Fibroblast of the conjunctiva (primary cell): ENCODE results near the gene B4GALNT4.
"Not testable (repeated sequence)": the region's sequence is repeated elsewhere in the genome, so short reads cannot be mapped to it uniquely, and the experiment has no call there.

Source experiments
- DNase-seq: peaks from one replicate; pipeline ENCODE4 v3.0.0-alpha.2; 2010; ENCODE audit warnings: low read depth

The B4GALNT4 gene

DNA sequence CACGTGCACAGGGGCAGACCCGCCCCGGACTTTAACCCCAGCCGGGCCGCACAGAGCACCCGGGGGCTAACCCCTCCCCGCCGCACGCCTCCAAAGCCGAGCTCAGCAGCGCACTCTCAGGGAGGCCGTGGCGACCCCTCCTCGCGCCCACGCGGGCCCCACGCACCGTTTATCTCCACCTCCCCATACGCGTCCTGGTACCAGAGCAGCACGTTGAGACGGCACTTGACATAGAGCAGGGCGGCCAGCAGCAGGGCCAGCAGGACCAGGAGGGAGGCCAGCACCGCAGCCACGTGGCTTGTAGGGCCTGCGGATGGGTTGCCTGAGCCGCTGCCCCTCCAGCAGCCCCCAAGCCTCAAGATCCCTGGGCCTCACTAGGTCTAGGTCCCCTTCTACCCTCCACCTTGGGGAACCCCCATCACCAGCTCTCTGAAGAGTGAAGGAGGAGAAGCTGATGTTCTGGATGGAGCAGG is 38.4 kb downstream of the B4GALNT4 start:
- DNase-seq = no peak

- no peak for DNase-seq
Measured at GRCh38 chr11:408154-409007, 39.1 kb downstream of the B4GALNT4 start.

DNA sequence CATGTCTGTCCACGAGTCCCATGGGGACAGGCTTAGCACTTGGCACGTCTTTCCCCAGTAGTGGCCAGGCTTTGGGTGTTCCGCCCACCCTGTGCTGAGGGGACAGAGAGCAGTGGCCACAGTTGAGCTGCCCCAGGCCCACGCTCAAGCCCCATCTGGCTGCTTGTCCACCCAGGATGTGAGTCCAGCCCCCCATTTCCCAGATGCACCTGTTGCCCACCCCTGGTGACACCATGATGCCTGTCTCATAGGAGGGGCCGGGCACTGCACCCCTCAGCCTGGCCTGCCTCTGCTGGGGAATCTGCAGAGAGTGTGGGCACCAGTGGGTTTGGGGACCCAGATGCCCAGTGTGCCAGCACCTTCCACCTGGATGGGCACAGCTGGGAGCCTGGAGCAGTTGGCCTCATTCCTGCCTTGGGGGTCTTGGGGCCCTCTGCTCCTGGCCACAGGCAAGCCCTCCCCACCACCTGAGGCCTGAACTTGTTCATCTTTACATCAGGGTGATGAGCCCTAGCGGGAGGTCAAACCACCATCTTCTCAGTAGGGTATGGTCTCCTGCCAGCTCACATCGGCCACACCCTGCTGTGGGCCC is 39.8 kb downstream of the B4GALNT4 start:
- DNase-seq = no peak

- DNase-seq = no peak
Measured at GRCh38 chr11:409600-410483, 40.5 kb downstream of the B4GALNT4 start.

- not testable (repeated sequence) for DNase-seq
Measured at GRCh38 chr11:410711-411110, 41.4 kb downstream of the B4GALNT4 start.

- DNase-seq = not testable (repeated sequence)
Measured at GRCh38 chr11:411520-411919, 42.2 kb downstream of the B4GALNT4 start.

- DNase-seq = no peak
Measured at GRCh38 chr11:412641-413119, 43.4 kb downstream of the B4GALNT4 start.

DNA sequence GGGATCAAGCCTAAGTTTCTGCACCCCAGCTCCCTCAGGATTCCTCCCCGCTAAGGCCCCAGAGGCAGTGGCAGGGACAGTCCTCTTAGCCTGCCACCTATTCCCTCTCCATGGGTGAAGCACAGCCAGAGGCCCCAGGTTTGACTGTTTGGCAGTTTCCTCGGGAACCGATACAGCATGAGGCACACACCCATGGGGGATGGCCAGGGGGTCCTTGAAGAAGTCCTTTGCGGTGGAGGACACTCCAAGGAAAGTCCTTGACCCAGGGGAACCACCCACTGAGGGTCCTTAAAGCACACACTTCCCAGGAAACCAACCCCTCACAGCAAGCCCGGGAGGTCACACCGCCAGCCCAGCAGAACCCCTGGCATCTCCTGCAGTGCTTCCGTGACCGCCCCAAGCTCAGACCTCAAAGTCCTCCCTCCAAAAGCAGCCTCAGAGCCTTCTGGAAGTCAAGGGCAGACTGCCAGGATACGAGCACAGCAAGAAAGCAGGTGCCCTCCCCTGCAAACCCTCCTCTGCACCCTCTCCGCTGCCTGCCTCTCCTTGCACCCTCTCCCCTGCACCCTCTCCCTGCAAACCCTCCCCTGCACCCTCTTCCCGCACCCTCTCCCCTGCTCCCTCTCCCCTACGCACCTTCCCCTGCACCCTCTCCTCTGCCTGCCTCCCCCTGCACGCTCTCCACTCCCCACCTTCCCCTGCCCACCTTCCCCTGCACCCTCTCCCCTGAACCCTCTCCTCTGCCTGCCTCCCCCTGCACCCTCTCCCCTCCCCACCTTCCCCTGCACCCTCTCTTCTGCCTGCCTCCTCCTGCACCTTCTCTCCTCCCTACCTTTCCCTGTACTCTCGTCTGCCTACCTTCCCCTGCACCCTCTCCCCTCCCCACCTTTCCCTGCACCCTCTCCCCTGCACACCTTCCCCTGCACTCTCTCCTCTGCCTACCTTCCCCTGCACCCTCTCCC is 44.1 kb downstream of the B4GALNT4 start:
- no peak for DNase-seq

- DNase-seq = no peak
Measured at GRCh38 chr11:414318-414857, 45.1 kb downstream of the B4GALNT4 start.

- DNase-seq = no peak
Measured at GRCh38 chr11:415640-416041, 46.3 kb downstream of the B4GALNT4 start.

- DNase-seq = no peak
Measured at GRCh38 chr11:416051-416756, 46.9 kb downstream of the B4GALNT4 start.

DNA sequence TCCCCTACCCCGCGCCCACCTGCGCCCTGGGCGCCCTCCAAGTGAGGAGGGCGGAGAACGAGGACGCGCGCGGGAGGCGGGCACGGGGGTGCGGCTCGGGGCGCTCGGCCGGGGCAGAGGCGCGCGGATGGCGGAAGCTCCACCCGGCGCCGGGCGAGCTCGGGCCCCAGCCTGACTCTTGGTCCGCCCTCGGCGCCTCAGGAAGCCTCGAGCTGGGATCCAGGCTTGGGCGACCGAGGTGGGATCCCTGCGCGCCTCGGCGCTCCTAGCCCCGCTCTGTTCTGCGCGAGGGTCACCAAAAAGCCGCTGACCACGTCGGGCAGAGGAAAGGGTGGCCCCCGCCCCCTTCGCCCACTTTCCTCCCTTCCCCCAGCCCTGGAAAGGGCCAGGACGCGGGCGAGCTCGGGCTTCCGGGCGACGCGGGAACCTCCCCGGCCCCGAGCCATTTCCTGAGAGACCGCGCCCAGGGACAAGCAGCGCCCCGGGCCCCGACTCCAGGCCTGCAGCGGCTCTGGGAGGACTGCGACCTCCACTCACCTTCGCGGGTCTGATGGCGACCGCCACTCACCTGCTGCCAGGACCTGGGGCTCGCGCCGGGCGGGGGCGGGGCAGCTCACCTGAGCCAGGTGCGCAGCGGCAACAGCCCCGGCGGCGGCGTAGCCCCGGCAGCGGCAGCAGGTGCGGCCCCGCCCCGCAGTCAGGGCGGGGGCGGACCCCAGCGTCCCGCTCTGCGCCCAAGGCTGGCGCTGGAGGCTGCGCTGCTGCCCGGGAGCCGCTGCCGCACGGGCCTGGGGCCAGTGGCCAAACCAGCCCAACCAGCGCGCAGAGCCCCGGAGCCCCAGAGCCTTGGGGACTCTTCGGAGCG is 47.7 kb downstream of the B4GALNT4 start:
- DNase-seq = no peak

DNA sequence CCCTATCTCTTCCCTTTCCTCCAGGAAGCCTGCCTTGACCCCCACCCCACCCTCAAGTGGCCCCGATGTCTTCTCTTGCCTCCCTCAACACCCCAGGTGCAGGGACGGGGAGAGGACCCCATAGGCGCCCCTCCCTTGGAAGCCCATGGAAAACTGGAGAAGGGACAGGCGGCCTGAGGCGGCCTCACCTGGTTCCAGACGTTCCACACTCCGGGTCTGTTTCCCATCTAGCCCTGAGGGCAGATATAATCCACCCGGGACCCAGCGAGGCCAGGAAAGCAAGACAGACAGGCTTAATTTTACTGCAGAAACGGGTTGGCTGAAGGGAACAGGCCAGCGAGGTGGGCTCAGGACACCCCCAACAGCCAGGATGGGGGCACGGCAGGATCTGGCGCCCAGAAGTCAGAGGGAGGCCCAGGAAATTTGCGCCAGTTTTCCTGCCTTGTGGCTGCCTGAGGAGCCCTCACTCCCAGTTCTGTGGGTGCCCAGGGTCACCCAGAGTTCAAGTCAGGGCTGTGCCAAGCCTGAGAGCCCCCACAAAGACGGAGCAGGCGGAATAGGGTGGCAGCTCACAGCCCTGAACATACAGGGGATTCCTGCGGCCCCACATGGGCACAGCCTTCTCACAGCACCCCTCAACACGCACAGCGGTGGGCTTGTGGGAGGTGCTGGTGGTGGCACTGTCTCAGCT is 48.5 kb downstream of the B4GALNT4 start:
- no peak for DNase-seq

GRCh38 chr11:418343-419247 is 49.3 kb downstream of the B4GALNT4 start:
- no peak for DNase-seq

GRCh38 chr11:419248-420005 is 50.1 kb downstream of the B4GALNT4 start:
- DNase-seq = no peak

- no peak for DNase-seq
Measured at GRCh38 chr11:420054-420910, 51.0 kb downstream of the B4GALNT4 start.
